Left hindlimb (tissue), 1 donor: ENCODE results near the gene MTUS2.
A peak's percentile ranks its signal among the peaks of the same experiment; 100 is the strongest.

Source experiments
- DNase-seq: peaks from one replicate; pipeline ENCODE4 v3.0.0-alpha.2; 2018

MTUS2 gene

GRCh38 chr13:29493796-29494195 lies 673.7 kb downstream of the MTUS2 start:
- no peak for DNase-seq

GRCh38 chr13:29494520-29494919 lies 674.4 kb downstream of the MTUS2 start:
- DNase-seq: no peak

- no peak for DNase-seq
Observed at GRCh38 chr13:29496241-29496712, 676.1 kb downstream of the MTUS2 start.

GRCh38 chr13:29497137-29497654 lies 677.1 kb downstream of the MTUS2 start:
- DNase-seq: peak; percentile 88

- no peak for DNase-seq
Observed at GRCh38 chr13:29498426-29499040, 678.4 kb downstream of the MTUS2 start.

GRCh38 chr13:29499506-29500165 lies 679.5 kb downstream of the MTUS2 start:
- DNase-seq: no peak

- peak; percentile 12 for DNase-seq
Observed at GRCh38 chr13:29500386-29500785, 680.2 kb downstream of the MTUS2 start.

- peak; percentile 10 for DNase-seq
Observed at GRCh38 chr13:29501674-29502073, 681.5 kb downstream of the MTUS2 start.

GRCh38 chr13:29502391-29503008 lies 682.4 kb downstream of the MTUS2 start:
- DNase-seq: peak; percentile 18

GRCh38 chr13:29503041-29503837 lies 683.1 kb downstream of the MTUS2 start:
- DNase-seq: no peak

- DNase-seq: no peak
Observed at GRCh38 chr13:29504691-29505090, 684.6 kb downstream of the MTUS2 start.

GRCh38 chr13:29505511-29505910 lies 685.4 kb downstream of the MTUS2 start:
- DNase-seq: no peak

GRCh38 chr13:29505950-29506349 lies 685.8 kb downstream of the MTUS2 start:
- DNase-seq: no peak

- peak; percentile 68 for DNase-seq
Observed at GRCh38 chr13:29507356-29507755, 687.2 kb downstream of the MTUS2 start.

GRCh38 chr13:29508130-29508875 lies 688.2 kb downstream of the MTUS2 start:
- peak; percentile 88 for DNase-seq

GRCh38 chr13:29508876-29509252 lies 688.7 kb downstream of the MTUS2 start:
- no peak for DNase-seq

- no peak for DNase-seq
Observed at GRCh38 chr13:29509999-29510589, 690.0 kb downstream of the MTUS2 start.

GRCh38 chr13:29510651-29511084 lies 690.5 kb downstream of the MTUS2 start:
- no peak for DNase-seq

- no peak for DNase-seq
Observed at GRCh38 chr13:29511106-29511796, 691.1 kb downstream of the MTUS2 start.

- DNase-seq: no peak
Observed at GRCh38 chr13:29511980-29512379, 691.8 kb downstream of the MTUS2 start.
